Right lobe of liver (tissue), 4 donors: Measurements from ENCODE around the gene MAP1LC3B.

Experiments
- POLR2A ChIP-seq: fragments of 450-650 bp; IDR thresholded peaks from one replicate; pipeline ENCODE4 v1.6.1; 2017; ENCODE audit warnings: antibody characterized with exemption, mild to moderate bottlenecking
- TF ChIP-seq, protein P1 (sequence below), 4 donors: fragments of 200-600 bp in 3 of 4; fragments of 450-650 bp in 1 of 4; IDR thresholded peaks; one replicate each; pipeline versions ENCODE4 v1.5.1 to v1.8.0; 2016 to 2022; ENCODE audit warnings: antibody characterized with exemption in 4 of 4, mild to moderate bottlenecking in 2 of 4
- donor health status: DM: no; HTN: no; CAD: no.
- donor health status: DM: no; HTN: no; CAD: no.
- donor health status: DM: no; HTN: yes; CAD: no.

DNA sequence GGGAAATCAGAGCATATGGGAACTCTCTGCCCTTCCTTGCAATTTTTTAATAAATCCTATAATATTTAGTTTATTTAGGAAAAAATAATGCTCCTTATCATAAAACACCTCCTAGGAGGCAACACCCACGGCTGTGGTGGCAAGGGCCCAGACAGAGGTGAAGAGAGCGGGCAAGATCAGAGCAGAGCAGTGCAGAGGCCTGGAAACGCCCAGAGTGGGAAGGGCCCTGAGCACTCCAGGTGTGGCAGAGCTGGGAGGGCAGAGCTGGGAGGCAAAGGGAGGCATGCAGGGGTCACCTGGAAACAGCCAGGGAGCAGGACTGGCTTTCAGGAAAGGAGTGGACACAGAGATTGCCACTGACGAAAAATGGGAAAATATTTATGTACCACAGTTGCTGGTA is 25.8 kb upstream of the MAP1LC3B start:
- TF ChIP-seq, protein P1, sequence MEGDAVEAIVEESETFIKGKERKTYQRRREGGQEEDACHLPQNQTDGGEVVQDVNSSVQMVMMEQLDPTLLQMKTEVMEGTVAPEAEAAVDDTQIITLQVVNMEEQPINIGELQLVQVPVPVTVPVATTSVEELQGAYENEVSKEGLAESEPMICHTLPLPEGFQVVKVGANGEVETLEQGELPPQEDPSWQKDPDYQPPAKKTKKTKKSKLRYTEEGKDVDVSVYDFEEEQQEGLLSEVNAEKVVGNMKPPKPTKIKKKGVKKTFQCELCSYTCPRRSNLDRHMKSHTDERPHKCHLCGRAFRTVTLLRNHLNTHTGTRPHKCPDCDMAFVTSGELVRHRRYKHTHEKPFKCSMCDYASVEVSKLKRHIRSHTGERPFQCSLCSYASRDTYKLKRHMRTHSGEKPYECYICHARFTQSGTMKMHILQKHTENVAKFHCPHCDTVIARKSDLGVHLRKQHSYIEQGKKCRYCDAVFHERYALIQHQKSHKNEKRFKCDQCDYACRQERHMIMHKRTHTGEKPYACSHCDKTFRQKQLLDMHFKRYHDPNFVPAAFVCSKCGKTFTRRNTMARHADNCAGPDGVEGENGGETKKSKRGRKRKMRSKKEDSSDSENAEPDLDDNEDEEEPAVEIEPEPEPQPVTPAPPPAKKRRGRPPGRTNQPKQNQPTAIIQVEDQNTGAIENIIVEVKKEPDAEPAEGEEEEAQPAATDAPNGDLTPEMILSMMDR (IDR thresholded peaks at IDR 0.05): no peak
- TF ChIP-seq POLR2A: no peak
